H1 (cell line): ENCODE results near the gene KLRF1. TPM values are rescaled to one million over a fixed set of nuclear protein-coding genes. Genes with fewer than 3 reads are reported as not detected.

Source experiments
- RBBP5 ChIP-seq: IDR thresholded peaks from 2 replicates; pipeline ENCODE4 v1.7.1; 2012; ENCODE audit warnings: low read depth, mild to moderate bottlenecking, inconsistent platforms, low read length, moderate library complexity, borderline replicate concordance
- SIRT6 ChIP-seq: IDR thresholded peaks from one replicate; pipeline ENCODE4 v1.7.1; 2012; ENCODE audit warnings: low read length, inconsistent platforms
- SUZ12 ChIP-seq: fragments of 200-600 bp; sonication (generic); IDR thresholded peaks from 2 replicates; pipeline ENCODE4 v1.6.1; 2012; ENCODE audit warnings: mild to moderate bottlenecking, inconsistent platforms, low read length, moderate library complexity, mixed read lengths
- polyA plus RNA-seq, 7 experiments: library from polyadenylated mRNA; depleted of rRNA in 3 of 7; stranded (reverse) in 5 of 7; unstranded in 2 of 7; fragments of >200 nt in 5 of 7; fragments of 200-250 nt in 2 of 7; gene quantifications; 1 replicate in 5 of 7; 2 replicates in 1 of 7; 4 replicates in 1 of 7; pipeline versions ENCODE4 v1.2.1 to v1.2.3, GENCODE V29; 2011 to 2013; ENCODE audit warnings: missing spikeins in 2 of 7, mixed read lengths in 2 of 7
- total RNA-seq: library from RNA; stranded (reverse); fragmentation: NEBNext Ultra II Directional; extraction: Animal tissue kit (Norgen Biotek cat#: 25700); gene quantifications from 2 replicates; pipeline ENCODE4 v1.2.1, GENCODE V29; 2021

Gene KLRF1
- total and polyA plus RNA-seq, 2 of the 8 experiments (the other 6 are each of a cell fraction or from before 2014, with no cell fraction given), result not detected

DNA sequence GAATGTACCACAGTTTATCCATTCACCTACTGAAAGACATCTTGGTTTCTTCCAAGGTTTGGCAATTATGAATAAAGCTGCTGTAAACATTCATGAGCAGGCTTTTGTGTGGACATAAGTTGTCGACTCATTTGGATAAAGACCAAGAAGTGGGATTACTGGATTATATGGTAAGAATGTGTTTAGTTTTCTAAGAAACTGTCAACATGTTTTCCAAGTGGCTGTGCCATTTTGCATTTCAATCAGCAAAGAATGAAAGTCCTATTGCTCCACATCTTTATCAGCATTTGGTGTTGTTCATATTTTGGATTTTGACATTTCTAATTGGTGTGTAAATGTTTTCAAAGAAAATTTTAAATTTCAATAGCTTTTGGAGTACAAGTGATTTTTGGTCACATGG is 27.3 kb upstream of the KLRF1 start (continued):
- TF ChIP-seq RBBP5 (no peak), SIRT6 (no peak), SUZ12 (no peak)
